Prostate gland (tissue), 2 donors: ENCODE data around the gene XPR1. TPM values are rescaled to one million over a fixed set of nuclear protein-coding genes. Genes with fewer than 3 reads are reported as not detected.
A peak's percentile ranks its signal among the peaks of the same experiment; 100 is the strongest.

Source experiments
- DNase-seq: peaks from one replicate; pipeline ENCODE4 v3.0.0-alpha.2; 2019; ENCODE audit warnings: low spot score
- H3K27ac ChIP-seq, 2 donors: fragments of 200-600 bp; sonication (generic); 2 replicates each; pipeline ENCODE4 v1.5.1; 2017 to 2019
- H3K27me3 ChIP-seq: fragments of 200-600 bp; sonication (generic); replicated peaks from 2 replicates; pipeline ENCODE4 v1.5.1; 2019; ENCODE audit not compliant: insufficient read depth
- H3K36me3 ChIP-seq, 2 donors: fragments of 200-600 bp; sonication (generic); 1 replicate in 1 of 2; 2 replicates in 1 of 2; pipeline versions ENCODE4 v1.5.1 to v1.8.1; 2017 to 2019
- H3K4me1 ChIP-seq: fragments of 200-600 bp; sonication (generic); replicated peaks from 2 replicates; pipeline ENCODE4 v1.5.1; 2019
- H3K4me3 ChIP-seq, 2 donors: fragments of 200-600 bp; sonication (generic); 2 replicates each; pipeline ENCODE4 v1.5.1; 2017 to 2019
- H3K9me3 ChIP-seq: fragments of 200-600 bp; sonication (generic); 2 replicates; pipeline ENCODE4 v1.5.1; 2017
- POLR2A ChIP-seq: fragments of 450-650 bp; IDR thresholded peaks from one replicate; pipeline ENCODE4 v1.6.1; 2016; ENCODE audit warnings: antibody characterized with exemption, mild to moderate bottlenecking
- POLR2AphosphoS5 ChIP-seq: sonication (generic); formaldehyde crosslinking; IDR thresholded peaks from one replicate; pipeline ENCODE4 v1.6.1; 2017; ENCODE audit warnings: antibody characterized with exemption
- WGBS: methylation state at CpG from one replicate; pipeline ENCODE4 v1.1.5; 2018; 5-methylcytosine and 5-hydroxymethylcytosine counted together
- intact Hi-C: fragments of 100-400 bp; cut with DNase I; formaldehyde crosslinking; loops from one replicate; pipeline ENCODE4 v1.14.2; 2022
- total RNA-seq, 2 donors: library from RNA; depleted of rRNA; stranded (reverse); fragments of >200 nt; gene quantifications; one replicate each; pipeline ENCODE4 v1.1.0, GENCODE V29; 2016
- TF ChIP-seq, protein P1 (sequence below), 4 experiments: fragments of 200-600 bp in 2 of 4; fragments of 450-650 bp in 2 of 4; sonication (generic) in 2 of 4; IDR thresholded peaks; 1 replicate in 3 of 4; 2 replicates in 1 of 4; pipeline ENCODE4 v1.5.1; 2016 to 2019; ENCODE audit warnings: antibody characterized with exemption in 4 of 4, mild to moderate bottlenecking in 2 of 4, moderate library complexity in 2 of 4

Gene XPR1
- total RNA-seq, 2 donors from 2014 or later: 17.5 to 70.3 TPM

GRCh38 chr1:180631194-180631765 is 542 bp upstream of the XPR1 start:
- Histone ChIP-seq H3K36me3 (no peaks in the 10 kb centered on the region), H3K27ac (peak overlapping the region; percentile 91 to 92), H3K4me3 (peak overlapping the region in 1 of 2 donors; percentile 90), H3K27me3 (no peaks in the 10 kb centered on the region), H3K4me1 (no peaks in the 10 kb centered on the region), H3K9me3 (no peaks in the 10 kb centered on the region)
- 41% methylated on average over 6 of the region's 6 CpGs for WGBS
- DNase-seq: no peak
- TF ChIP-seq, protein P1, sequence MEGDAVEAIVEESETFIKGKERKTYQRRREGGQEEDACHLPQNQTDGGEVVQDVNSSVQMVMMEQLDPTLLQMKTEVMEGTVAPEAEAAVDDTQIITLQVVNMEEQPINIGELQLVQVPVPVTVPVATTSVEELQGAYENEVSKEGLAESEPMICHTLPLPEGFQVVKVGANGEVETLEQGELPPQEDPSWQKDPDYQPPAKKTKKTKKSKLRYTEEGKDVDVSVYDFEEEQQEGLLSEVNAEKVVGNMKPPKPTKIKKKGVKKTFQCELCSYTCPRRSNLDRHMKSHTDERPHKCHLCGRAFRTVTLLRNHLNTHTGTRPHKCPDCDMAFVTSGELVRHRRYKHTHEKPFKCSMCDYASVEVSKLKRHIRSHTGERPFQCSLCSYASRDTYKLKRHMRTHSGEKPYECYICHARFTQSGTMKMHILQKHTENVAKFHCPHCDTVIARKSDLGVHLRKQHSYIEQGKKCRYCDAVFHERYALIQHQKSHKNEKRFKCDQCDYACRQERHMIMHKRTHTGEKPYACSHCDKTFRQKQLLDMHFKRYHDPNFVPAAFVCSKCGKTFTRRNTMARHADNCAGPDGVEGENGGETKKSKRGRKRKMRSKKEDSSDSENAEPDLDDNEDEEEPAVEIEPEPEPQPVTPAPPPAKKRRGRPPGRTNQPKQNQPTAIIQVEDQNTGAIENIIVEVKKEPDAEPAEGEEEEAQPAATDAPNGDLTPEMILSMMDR (IDR thresholded peaks at IDR 0.05): no peak
- intact Hi-C loops: loop anchor here (5.0 to 10.0 kb wide), 4 partner anchors 99 to 534 kb away; partner anchors contain the start of gene STX6

DNA sequence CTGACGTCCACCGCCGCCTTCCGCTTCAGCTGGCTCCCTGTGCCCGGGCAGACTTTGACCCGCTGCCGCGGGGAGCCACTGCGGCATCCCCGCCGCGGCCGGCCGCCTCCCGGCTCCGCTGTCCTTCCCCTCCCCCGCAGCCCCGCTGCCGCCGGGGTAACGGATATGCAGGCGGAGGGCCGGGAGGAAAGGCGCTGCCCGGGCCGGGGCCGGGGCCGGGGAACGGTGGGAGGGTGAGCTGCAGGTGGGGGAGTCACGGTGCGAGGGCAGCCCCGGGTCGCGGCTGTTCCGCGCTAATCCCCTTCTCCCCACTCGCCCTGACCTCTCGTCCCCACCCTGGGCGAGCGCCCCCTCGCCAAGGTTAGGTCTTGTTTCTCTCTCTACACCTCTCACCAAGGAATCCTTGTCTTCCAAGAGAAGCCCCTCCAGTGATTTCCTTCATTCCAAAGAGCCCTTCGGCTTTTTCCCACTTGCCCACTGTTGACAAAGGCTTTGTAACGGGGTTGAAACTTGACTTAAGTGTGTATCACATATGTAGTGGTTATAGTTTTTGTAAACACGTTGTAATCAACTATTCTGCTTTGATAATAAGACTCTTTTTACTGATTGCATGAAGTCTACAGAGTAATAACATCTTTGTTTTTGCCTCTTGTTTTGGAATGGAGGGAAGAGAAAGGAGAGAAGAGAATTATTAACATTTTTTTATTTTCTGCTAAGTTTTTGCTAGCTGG is 669 bp downstream of the XPR1 start:
- peak; percentile 33 for DNase-seq
- intact Hi-C loops: loop anchor here (5.0 to 10.0 kb wide), 4 partner anchors 100 to 532 kb away; partner anchors contain the start of gene STX6

GRCh38 chr1:180633057-180634056 is 1.5 kb downstream of the XPR1 start:
- no peaks in the 10 kb centered on the region for H3K9me3 ChIP-seq
- no peaks in the 10 kb centered on the region for H3K4me1 ChIP-seq
- peak overlapping the region; percentile 90 to 92 for H3K4me3 ChIP-seq
- intact Hi-C loops: loop anchor here (5.0 to 10.0 kb wide), 4 partner anchors 101 to 531 kb away; partner anchors contain the start of gene STX6
- H3K36me3 ChIP-seq: no peaks in the 10 kb centered on the region
- WGBS: 39% methylated on average over 3 of the region's 3 CpGs
- H3K27ac ChIP-seq: peak overlapping the region in 1 of 2 donors; percentile 92
- H3K27me3 ChIP-seq: no peaks in the 10 kb centered on the region
- no peak for DNase-seq
- peak; percentile 15 for TF ChIP-seq POLR2AphosphoS5
- no peak for TF ChIP-seq POLR2A
- TF ChIP-seq, protein P1 (IDR thresholded peaks at IDR 0.05): no peak

More for the DNA sequence above, 669 bp downstream of the XPR1 start:
- peak overlapping the region; percentile 91 to 92 for H3K27ac ChIP-seq
- TF ChIP-seq POLR2A (no peak), POLR2AphosphoS5 (no peak)
- TF ChIP-seq, protein P1 (IDR thresholded peaks at IDR 0.05): no peak
- under 1% methylated on average over 21 of the region's 44 CpGs for WGBS
- peak overlapping the region; percentile 90 to 92 for H3K4me3 ChIP-seq
- no peaks in the 10 kb centered on the region for H3K4me1 ChIP-seq
- no peaks in the 10 kb centered on the region for H3K9me3 ChIP-seq
- H3K36me3 ChIP-seq: no peaks in the 10 kb centered on the region
- no peaks in the 10 kb centered on the region for H3K27me3 ChIP-seq

DNA sequence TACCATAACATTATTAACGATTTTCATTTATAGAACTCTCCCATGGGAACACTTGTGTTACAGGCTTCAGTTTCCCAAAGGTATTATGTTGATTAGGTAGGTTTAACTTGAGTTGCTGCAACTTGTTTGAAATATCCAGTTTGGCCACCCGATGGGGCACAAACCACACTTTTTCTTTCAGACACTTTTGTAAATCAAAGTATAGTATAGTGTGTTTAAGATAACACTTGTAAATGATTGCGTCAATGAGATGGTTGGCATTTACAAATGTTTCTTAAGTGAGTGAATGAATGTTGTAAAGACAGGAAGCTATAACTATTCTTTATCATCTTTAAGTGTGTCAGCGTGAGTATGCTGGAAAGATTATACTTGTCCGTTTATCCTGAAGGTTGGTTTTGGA is 4.3 kb downstream of the XPR1 start:
- no peak overlapping the region for H3K4me3 ChIP-seq
- H3K27ac ChIP-seq: no peak overlapping the region
- H3K36me3 ChIP-seq: no peaks in the 10 kb centered on the region
- intact Hi-C loops: loop anchor here (10.0 kb wide), 2 partner anchors 389 to 529 kb away; partner anchors contain the start of gene STX6
- H3K4me1 ChIP-seq: no peaks in the 10 kb centered on the region
- 51% methylated on average over 5 of the region's 5 CpGs for WGBS
- no peak for DNase-seq
- H3K9me3 ChIP-seq: no peaks in the 10 kb centered on the region
- H3K27me3 ChIP-seq: no peaks in the 10 kb centered on the region
- TF ChIP-seq, protein P1 (IDR thresholded peaks at IDR 0.05): peak in 2 of 4 experiments; percentile 18 to 30
- TF ChIP-seq POLR2AphosphoS5: no peak
- no peak for TF ChIP-seq POLR2A
